ENCODE measurements around the gene CDH2.
"Not testable (repeated sequence)": the region's sequence is repeated elsewhere in the genome, so short reads cannot be mapped to it uniquely, and the experiment has no call there.

The CDH2 gene

DNA sequence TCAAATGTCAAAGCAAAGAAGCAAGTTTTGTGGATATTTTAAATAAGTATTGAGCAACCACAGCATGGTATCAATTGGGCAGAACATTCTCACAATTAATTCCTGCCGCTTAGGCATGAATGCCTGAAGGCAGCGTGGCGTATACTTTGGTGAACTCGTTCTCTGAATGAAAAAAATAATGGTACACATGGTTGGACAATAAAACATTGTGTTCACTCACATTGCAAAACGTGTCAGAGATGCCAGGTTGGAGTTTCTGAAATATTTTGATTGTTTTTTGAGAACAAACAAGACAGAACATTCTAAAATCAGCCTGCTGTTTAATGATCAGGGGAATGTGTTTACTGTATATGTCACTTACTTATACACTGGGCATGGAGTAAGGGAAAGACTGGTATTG is 254.2 kb downstream of the CDH2 start:
- DNase-seq (ENCODE audit: low read depth in 1 of 2, low spot score in 1 of 2): no peak

DNA sequence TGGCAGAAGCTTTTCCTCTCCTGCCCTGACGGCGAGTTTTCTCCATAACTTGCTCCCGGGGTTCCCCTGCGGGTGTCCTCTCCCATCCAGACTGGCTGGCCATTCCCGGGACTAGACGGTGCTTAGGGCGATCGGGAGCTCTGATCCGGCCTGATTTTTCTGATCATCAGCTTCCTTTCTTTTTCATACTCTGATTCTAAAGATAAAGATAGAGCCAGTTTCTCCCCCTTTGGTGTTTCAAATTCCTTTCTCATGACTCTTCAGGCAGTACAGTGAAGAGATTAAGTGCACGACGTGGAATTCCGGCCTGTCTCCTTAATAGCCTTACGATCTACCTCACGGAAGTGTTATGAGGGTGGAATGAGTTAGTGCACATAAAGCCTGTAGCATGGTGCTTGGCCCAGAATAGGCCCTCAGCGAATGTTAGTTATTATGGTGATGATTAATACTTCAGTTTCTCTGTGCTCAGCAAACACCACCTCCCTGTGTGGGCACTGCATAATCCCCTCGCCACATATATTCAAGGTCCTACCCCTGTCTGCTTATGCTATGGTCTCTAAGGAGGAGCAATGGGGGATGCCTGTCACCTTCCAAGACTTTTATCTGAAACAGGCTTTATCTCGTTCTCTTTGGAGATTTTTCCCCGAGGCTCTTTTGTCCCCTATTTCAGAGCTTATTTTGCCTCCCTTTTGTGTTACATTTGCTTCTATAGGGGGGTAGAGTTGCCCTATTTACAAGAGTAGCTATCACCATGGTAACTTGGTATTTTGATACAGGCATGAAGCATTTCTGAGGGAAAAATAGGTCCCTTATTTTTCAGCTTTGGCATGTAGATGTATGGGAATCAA is 254.8 kb downstream of the CDH2 start:
- no peak for DNase-seq (ENCODE audit: low read depth in 1 of 2, low spot score in 1 of 2)

DNA sequence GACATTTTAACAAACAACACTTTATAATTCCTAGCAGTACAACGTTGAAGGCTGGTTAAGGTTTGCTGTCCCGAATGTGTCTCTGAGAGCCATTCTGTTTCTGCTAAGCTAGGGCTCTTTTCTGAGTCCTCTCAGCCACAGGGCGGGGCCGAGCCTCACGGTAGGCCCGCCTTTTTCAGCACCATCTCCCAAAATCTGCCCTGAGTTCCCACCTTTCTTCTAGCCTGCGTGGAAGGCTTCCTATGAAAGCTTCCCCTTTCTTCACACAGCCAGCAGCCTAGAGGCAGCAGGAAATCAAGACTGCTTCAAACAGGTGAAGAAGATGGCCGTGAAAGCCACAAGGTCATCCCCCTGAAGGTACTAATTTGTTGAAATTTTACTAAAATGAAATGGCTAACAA is 255.5 kb downstream of the CDH2 start:
- DNase-seq (ENCODE audit: low read depth in 1 of 2, low spot score in 1 of 2): no peak

DNA sequence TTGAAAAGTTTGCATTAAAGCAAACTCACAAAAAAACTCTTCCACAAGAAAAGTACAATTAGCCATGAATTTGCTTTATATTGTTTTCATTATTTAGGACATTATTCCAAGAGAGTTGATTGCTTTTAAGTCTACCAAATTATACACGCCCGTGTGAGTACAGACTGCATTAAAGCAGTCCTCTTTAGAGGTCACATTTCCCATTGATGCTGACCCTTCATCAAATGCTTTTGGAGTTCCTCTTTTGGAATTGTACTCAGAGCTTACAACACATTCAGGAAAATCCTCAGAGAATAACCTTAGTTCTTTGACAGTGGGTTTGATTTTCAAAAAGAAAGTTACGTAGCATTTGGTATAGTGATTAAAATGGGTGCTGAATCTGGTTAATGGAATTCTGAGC is 256.1 kb downstream of the CDH2 start:
- no peak for DNase-seq (ENCODE audit: low read depth in 1 of 2, low spot score in 1 of 2)

DNA sequence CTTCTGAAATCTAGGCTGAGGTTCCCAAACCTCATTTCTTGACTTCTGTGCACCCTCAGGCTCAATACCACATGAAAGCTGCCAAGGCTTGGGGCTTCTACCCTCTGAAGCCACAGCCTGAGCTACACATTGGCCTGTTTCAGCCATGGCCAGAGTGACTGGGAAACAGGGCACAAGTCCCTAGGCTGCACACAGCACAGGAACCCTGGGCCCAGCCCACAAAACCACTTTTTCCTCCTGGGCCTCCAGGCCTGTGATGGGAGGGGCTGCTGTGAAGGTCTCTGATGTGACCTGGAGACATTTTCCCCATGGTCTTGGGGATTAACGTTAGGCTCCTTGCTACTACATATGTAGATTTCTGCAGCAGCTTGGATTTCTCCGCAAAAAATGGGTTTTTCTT is 270.7 kb downstream of the CDH2 start:
- DNase-seq (ENCODE audit: low read depth in 1 of 2, low spot score in 1 of 2): not testable (repeated sequence)

DNA sequence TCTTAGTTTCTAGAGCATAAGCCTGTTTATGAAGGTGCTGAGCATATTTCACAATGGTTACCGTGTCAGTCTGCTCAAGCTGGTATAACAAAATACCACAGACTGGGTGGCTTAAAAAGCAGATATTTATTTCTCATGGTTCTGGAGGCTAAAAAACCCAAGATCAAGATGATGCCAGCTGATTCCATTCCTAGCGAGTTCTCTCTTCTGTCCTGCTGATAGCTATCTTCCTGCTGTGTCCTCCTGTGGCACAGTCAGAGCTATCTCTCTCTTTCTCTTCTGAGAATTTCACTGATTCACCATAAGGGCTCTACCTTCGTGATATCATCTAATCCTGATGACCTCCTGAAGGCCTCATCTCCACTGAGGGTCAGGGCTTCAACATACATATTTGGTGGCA is 273.0 kb downstream of the CDH2 start:
- DNase-seq (ENCODE audit: low read depth in 1 of 2, low spot score in 1 of 2): no peak

DNA sequence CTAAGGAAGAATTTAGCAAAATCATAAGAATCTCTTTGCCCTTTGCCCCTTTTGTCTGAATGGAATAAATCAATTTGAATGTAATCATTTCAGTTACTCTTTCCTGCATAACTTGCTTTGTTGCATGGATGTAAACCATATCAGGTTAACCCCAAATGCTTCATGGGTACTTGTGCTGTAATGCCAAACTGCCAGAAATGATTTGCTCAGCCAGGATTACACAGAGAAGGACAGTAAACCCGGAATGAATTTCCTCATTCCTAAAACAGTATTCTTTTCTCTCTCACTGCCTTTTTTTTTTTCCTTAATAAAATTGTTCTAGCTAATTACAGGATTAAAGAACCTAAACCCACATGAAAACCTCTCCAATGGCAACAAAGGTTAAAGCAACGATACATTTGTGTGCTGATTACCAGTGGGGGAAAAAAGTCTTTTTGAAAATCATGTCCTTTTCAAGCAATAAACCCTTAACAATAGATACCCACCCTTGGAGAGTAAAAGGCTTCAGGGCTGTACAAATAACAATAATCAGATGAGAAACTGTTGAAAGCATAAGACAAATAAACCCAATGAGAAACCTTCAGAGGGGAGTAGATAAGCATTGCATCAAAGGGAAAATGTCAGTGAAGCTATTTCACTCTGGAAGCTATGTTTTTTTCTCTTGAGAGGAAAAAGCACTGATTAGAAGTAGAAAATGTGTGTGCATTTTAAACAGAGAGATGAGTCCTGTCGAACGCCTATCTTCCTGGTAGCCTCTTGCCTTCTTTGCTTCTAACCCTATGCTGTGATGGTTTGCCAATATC is 275.3 kb downstream of the CDH2 start:
- no peak for DNase-seq (ENCODE audit: low read depth in 1 of 2, low spot score in 1 of 2)

Measured in activated CD4-positive, alpha-beta T cell treated with anti-CD3 and anti-CD28 coated beads, Interleukin-2, amount 50 U/mL, for 24 hours (primary cell).